B cell (primary cell): ENCODE measurements around the gene ZNF804A. TPM values are rescaled to one million over a fixed set of nuclear protein-coding genes. Genes with fewer than 3 reads are reported as not detected.

ENCODE experiments used
- ATAC-seq: fragments of 200-7000 bp; cut with Tn5 transposase; one replicate; pipeline ENCODE4 v1.10.0; 2021; ENCODE audit warnings: low read depth, mild to moderate bottlenecking, moderate number of reproducible peaks, moderate library complexity
- CTCF ChIA-PET: fragments of 350-600 bp; sonication (Branson Sonifier 250); formaldehyde crosslinking; loops from one replicate; lab custom pipeline; 2021; ENCODE audit warnings: antibody characterized with exemption, inconsistent platforms; lab: Charles Lee
- POLR2A ChIA-PET: fragments of 350-600 bp; sonication (Branson Sonifier 250); formaldehyde crosslinking; loops from one replicate; lab custom pipeline; 2021; ENCODE audit warnings: antibody characterized with exemption; lab: Charles Lee
- DNase-seq: peaks from one replicate; pipeline ENCODE4 v3.0.0; 2013
- H2AFZ ChIP-seq: 2 replicates; pipeline ENCODE4 v1.6.1; 2012; ENCODE audit warnings: mild to moderate bottlenecking, low read depth, low read length; ENCODE audit not compliant: insufficient read depth, poor library complexity, severe bottlenecking
- H3K27ac ChIP-seq, 2 donors: 1 replicate in 1 of 2; 2 replicates in 1 of 2; pipeline ENCODE4 v1.5.1; 2012 to 2013; ENCODE audit warnings: low read length in 2 of 2, mild to moderate bottlenecking in 2 of 2, moderate library complexity in 1 of 2
- H3K27me3 ChIP-seq, 4 experiments: fragments of 200-600 bp in 1 of 4; sonication (generic) in 1 of 4; replicated peaks in 1 of 4; 1 replicate in 2 of 4; 2 replicates in 2 of 4; pipeline versions ENCODE4 v1.6.1 to v1.7.0; 2013 to 2016; ENCODE audit warnings: low read length in 3 of 4, mild to moderate bottlenecking in 2 of 4, mixed read lengths in 1 of 4, moderate library complexity in 1 of 4; ENCODE audit not compliant: insufficient read depth in 4 of 4, control insufficient read depth in 3 of 4; ENCODE audit errors: control extremely low read depth in 1 of 4
- H3K36me3 ChIP-seq, 2 experiments: replicated peaks in 1 of 2; 1 replicate in 1 of 2; 2 replicates in 1 of 2; pipeline versions ENCODE4 v1.6.1 to v1.7.1; 2013; ENCODE audit warnings: low read length in 1 of 2; ENCODE audit not compliant: insufficient read depth in 2 of 2, control insufficient read depth in 1 of 2; ENCODE audit errors: control extremely low read depth in 1 of 2, extremely low read depth in 1 of 2
- H3K4me1 ChIP-seq, 2 donors: fragments of 200-600 bp in 1 of 2; sonication (generic) in 1 of 2; 1 replicate in 1 of 2; 2 replicates in 1 of 2; pipeline versions ENCODE4 v1.5.1 to v1.6.1; 2013 to 2017; ENCODE audit warnings: low read length in 2 of 2; ENCODE audit not compliant: control insufficient read depth in 2 of 2, insufficient read depth in 2 of 2
- H3K4me2 ChIP-seq: replicated peaks from 2 replicates; pipeline ENCODE3; 2012; ENCODE audit warnings: mild to moderate bottlenecking, low read depth, low read length; ENCODE audit not compliant: poor library complexity, severe bottlenecking
- H3K4me3 ChIP-seq, 5 experiments: fragments of 200-600 bp in 1 of 5; sonication (generic) in 1 of 5; 1 replicate in 3 of 5; 2 replicates in 2 of 5; pipeline versions ENCODE4 v1.5.1 to v1.7.0; 2011 to 2016; ENCODE audit warnings: low read length in 4 of 5, mild to moderate bottlenecking in 4 of 5, low read depth in 2 of 5, control low read depth in 1 of 5, moderate library complexity in 1 of 5; ENCODE audit not compliant: insufficient read depth in 1 of 5; ENCODE audit errors: control extremely low read depth in 1 of 5, extremely low read depth in 1 of 5
- H3K79me2 ChIP-seq: fragments of 200-600 bp; sonication (generic); one replicate; pipeline ENCODE4 v1.6.0; 2016; ENCODE audit warnings: low read length; ENCODE audit not compliant: control insufficient read depth, insufficient read depth
- H3K9ac ChIP-seq: fragments of 200-600 bp; sonication (generic); 2 replicates; pipeline ENCODE4 v1.6.1; 2017; ENCODE audit warnings: mild to moderate bottlenecking, low read length, moderate library complexity
- H3K9me3 ChIP-seq, 3 donors: one replicate each; pipeline versions ENCODE4 v1.6.1 to v1.7.1; 2013; ENCODE audit warnings: low read length in 2 of 3; ENCODE audit not compliant: control insufficient read depth in 2 of 3, insufficient read depth in 1 of 3; ENCODE audit errors: control extremely low read depth in 1 of 3
- H4K20me1 ChIP-seq: 2 replicates; pipeline ENCODE4 v1.6.0; 2012; ENCODE audit warnings: mild to moderate bottlenecking, low read length; ENCODE audit not compliant: insufficient read depth, control insufficient read depth, poor library complexity, severe bottlenecking
- H3K27ac Mint-ChIP-seq: one replicate; pipeline ENCODE4 v1.8.0; 2021; ENCODE audit warnings: mixed read lengths
- H3K27me3 Mint-ChIP-seq: one replicate; pipeline ENCODE4 v1.8.0; 2021; ENCODE audit warnings: mixed read lengths
- H3K4me1 Mint-ChIP-seq: one replicate; pipeline ENCODE4 v1.8.0; 2021; ENCODE audit warnings: mixed read lengths
- H3K4me3 Mint-ChIP-seq: one replicate; pipeline ENCODE4 v1.8.0; 2021; ENCODE audit warnings: mixed read lengths
- H3K9me3 Mint-ChIP-seq: one replicate; pipeline ENCODE4 v1.8.0; 2022; ENCODE audit warnings: mixed read lengths; ENCODE audit not compliant: insufficient read depth
- EZH2 ChIP-seq: IDR thresholded peaks from 2 replicates; pipeline ENCODE4 v1.6.1; 2012; ENCODE audit warnings: borderline replicate concordance, low read depth, mild to moderate bottlenecking, moderate library complexity, low read length; ENCODE audit not compliant: insufficient read depth, poor library complexity, severe bottlenecking
- WGBS: methylation state at CpG from one replicate; pipeline ENCODE4 v1.1.5; 2013; ENCODE audit warnings: missing lambda C conversion rate; ENCODE audit not compliant: insufficient coverage; 5-methylcytosine and 5-hydroxymethylcytosine counted together
- intact Hi-C: fragments of 100-400 bp; cut with micrococcal nuclease; formaldehyde crosslinking; loops from one replicate; pipeline ENCODE4 v1.10.0; 2022
- polyA plus RNA-seq: library from polyadenylated mRNA; depleted of rRNA; stranded (reverse); fragments of >200 nt; gene quantifications from 2 replicates; pipeline ENCODE4 v1.2.3, GENCODE V29; 2012
- total RNA-seq, 2 donors: library from RNA; stranded (reverse); fragments of 120-200 nt in 1 of 2; gene quantifications; 1 replicate in 1 of 2; 2 replicates in 1 of 2; pipeline versions ENCODE4 v1.2.3 to v1.2.4, GENCODE V29; 2013 to 2022
- TF ChIP-seq, protein P1 (sequence below): fragments of 200-600 bp; IDR thresholded peaks from one replicate; pipeline ENCODE4 v1.8.0; 2022; ENCODE audit warnings: antibody characterized with exemption, mild to moderate bottlenecking

Gene ZNF804A
- total and polyA plus RNA-seq, 2 donors (not counting 1 experiment from before 2014, with no cell fraction given), result 1.2 to 2.4 TPM

DNA sequence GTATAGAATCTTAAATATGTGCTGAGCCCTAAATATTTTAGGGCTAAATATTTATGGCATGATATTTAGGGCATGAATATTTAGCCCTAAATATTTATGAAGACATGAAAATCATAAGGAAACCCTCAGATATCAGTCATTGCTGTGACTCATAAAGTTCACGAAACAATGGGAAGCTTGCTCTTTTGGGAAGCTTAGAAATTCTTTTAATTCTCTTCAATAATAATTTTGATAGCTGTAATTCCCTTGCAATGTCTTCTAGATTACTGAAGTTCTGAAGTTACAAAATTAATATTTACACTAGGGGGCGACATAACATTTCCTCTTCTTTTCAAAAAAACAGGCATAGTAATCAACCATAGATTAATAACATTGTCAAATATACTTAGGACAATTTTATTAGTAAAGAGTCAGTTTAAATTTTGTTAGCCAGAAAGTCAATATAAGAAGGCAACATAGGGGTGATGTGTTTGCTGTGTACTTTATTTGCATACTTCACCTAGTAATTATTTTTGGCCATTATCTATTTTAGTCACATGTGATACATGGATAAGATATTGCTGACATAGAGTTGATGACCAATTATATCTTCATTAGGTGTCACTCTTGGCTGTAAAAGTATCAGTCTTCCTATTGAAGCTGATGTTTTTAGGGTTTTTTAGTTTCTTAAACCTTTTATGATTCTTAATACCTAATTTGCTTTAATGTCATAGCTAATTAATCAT, 13.2 kb downstream of the ZNF804A start:
- Mint-ChIP-seq H3K27ac (no peak overlapping the region), H3K9me3 (no peaks in the 10 kb centered on the region), H3K4me3 (no peak overlapping the region), H3K4me1 (no peaks in the 10 kb centered on the region), H3K27me3 (no peaks in the 10 kb centered on the region)
- Histone ChIP-seq H3K4me3 (no peak overlapping the region), H3K27ac (no peak overlapping the region), H3K79me2 (no peaks in the 10 kb centered on the region), H3K36me3 (no peaks in the 10 kb centered on the region), H3K4me1 (no peaks in the 10 kb centered on the region), H3K4me2 (no peak overlapping the region), H3K9ac (no peak overlapping the region), H2AFZ (no peak overlapping the region), H3K27me3 (no peaks in the 10 kb centered on the region), H4K20me1 (no peaks in the 10 kb centered on the region), H3K9me3 (no peaks in the 10 kb centered on the region)
- peak; percentile 15 for DNase-seq
- TF ChIP-seq EZH2, result no peak
- TF ChIP-seq, protein P1, sequence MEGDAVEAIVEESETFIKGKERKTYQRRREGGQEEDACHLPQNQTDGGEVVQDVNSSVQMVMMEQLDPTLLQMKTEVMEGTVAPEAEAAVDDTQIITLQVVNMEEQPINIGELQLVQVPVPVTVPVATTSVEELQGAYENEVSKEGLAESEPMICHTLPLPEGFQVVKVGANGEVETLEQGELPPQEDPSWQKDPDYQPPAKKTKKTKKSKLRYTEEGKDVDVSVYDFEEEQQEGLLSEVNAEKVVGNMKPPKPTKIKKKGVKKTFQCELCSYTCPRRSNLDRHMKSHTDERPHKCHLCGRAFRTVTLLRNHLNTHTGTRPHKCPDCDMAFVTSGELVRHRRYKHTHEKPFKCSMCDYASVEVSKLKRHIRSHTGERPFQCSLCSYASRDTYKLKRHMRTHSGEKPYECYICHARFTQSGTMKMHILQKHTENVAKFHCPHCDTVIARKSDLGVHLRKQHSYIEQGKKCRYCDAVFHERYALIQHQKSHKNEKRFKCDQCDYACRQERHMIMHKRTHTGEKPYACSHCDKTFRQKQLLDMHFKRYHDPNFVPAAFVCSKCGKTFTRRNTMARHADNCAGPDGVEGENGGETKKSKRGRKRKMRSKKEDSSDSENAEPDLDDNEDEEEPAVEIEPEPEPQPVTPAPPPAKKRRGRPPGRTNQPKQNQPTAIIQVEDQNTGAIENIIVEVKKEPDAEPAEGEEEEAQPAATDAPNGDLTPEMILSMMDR, result peak; percentile 55
- CTCF ChIA-PET, result interaction anchor here (0.8 to 1.2 kb wide), 3 partner anchors 12 to 34 kb away, joined by 3 read pairs; no protein-coding TSS in a partner anchor
- no CpG with 5 or more reads among the region's 2 CpGs for WGBS
- intact Hi-C loops, result no loop called here
- POLR2A ChIA-PET, result no interaction called here
- ATAC-seq, result no peak

DNA sequence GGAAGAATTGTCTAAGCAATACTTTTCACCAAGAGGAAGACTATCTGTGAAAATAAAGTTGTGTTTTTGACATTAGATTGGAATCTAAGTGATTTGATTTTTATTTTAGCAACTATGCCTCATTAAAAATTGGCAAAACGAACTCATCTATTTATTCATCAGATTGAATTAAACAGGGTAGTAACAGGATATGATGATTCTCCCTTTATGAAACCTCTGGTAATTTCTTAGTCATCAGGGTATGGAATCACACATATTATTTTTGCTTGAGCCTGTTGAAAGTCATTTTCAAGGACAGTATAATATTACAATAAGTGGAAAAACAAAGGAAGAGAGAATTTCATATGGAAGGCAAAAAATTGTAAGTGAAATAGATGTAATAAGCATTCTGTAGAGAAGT, 22.0 kb downstream of the ZNF804A start:
- intact Hi-C loops, result no loop called here
- Histone ChIP-seq H3K4me1 (no peaks in the 10 kb centered on the region), H4K20me1 (no peaks in the 10 kb centered on the region), H2AFZ (no peak overlapping the region), H3K4me2 (no peak overlapping the region), H3K27ac (no peak overlapping the region), H3K79me2 (no peaks in the 10 kb centered on the region), H3K36me3 (no peaks in the 10 kb centered on the region), H3K4me3 (no peak overlapping the region), H3K9me3 (no peaks in the 10 kb centered on the region), H3K27me3 (no peaks in the 10 kb centered on the region), H3K9ac (no peak overlapping the region)
- ATAC-seq (no peak), DNase-seq (no peak)
- no peak overlapping the region for H3K27ac Mint-ChIP-seq
- ChIA-PET POLR2A (no interaction called here), CTCF (no interaction called here)
- TF ChIP-seq, protein P1, result no peak
- TF ChIP-seq EZH2, result no peak
- no peaks in the 10 kb centered on the region for H3K9me3 Mint-ChIP-seq
- H3K4me3 Mint-ChIP-seq, result no peak overlapping the region
- WGBS, result no CpG with 5 or more reads among the region's 1 CpG
- H3K4me1 Mint-ChIP-seq, result no peaks in the 10 kb centered on the region
- H3K27me3 Mint-ChIP-seq, result no peaks in the 10 kb centered on the region
